UCSD-AML1 (cell line): ENCODE results near the gene MEF2D.

Experiments used
- DNase-seq: peaks from one replicate; lab custom pipeline; 2025; ENCODE audit not compliant: unreplicated experiment; lab: John Stamatoyannopoulos, UW

Gene MEF2D

DNA sequence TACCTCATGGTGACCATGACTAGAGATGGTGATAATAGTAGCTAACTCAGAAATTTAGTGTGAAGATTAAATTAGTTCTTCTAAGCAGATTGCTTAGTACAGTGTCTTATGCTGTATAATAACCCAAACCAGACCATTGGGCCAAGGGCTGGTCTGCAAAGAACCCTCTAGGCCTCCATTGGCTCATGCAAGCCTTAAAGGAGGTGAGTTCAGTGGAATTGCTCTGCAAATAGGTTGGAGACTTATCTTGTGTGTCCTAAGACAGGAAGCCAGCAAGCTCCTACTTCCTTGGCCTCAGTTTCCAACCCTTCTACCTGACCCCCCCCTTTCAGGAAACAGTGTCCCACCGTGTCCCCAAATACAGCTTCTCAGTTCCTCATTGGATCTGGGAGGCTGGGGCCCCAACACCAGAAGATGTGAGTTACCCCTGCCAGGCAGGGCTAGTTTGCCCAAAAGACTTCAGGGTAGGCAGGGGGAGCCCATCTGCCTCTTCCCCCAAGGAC, 1.9 kb upstream of the MEF2D start:
- DNase-seq = no peak

DNA sequence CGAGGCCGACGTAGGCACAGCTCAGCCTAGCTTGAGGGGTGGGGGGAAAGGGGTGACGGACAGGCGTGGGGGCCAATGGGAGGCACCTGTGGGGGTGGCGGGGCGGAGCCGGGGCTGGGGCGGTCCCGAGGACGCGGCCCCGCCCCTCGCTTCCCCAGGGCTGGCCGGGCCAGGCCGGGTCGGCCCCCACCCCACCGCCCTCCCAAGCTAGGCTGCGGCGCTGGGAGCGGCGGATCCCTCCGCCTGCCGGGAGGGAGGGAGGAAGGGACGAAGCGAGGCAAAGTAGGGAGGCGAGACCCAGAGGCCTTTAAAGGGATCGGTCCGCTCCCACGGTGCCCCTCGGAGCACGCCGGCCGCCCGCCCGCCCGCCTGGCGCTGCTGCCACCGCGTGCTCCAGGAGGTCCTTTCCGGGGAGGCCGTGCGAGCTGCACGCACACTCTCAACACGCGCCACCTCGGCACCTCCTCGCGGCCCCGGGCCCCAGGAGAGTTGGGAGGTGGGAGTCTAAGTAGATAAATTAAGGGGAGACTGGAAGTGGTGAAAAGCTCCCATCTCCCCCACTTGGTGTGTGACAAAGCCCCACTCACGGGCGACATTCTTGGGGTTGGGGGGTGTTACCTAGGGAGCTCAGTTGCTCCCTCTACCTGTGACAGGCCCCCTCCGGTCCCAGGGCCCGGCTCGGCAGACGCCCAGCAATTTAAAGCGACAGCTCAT, 375 bp upstream of the MEF2D start:
- DNase-seq = peak; percentile 96

DNA sequence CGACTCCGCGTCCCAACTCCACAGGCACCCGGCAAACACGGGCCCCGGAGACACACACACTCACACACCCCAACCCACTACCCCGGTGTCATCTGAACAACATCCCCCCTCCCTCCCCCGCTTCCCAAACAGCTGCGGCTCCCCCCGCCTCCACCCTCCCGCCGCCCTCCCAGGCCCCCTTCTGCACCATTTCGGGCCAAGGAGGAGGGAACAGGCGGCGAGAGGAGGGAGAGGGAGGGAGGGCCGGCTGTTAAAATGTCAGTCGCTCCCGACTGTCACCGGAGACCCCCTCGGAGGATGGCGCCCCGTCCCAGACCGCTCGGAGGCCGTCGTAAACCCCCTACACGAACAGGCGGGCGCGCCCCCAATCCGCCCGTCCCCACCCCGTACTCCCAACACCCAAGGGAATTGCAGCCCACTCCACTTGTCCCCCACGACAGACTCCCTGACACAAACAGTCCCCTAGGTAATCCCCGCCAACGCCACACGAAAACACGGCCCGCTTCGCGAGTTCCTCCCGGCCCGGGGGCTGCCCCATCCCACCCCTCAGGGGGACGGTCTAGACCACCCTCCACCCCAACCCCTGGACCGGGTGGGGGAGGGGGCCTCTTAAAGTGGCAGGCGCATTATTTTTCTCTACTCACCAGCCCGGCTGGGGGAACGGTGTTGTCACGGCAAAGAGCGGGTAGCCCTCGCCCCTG, 583 bp downstream of the MEF2D start:
- DNase-seq = no peak

- no peak for DNase-seq
Measured at GRCh38 chr1:156499194-156499841, 1.3 kb downstream of the MEF2D start.

DNA sequence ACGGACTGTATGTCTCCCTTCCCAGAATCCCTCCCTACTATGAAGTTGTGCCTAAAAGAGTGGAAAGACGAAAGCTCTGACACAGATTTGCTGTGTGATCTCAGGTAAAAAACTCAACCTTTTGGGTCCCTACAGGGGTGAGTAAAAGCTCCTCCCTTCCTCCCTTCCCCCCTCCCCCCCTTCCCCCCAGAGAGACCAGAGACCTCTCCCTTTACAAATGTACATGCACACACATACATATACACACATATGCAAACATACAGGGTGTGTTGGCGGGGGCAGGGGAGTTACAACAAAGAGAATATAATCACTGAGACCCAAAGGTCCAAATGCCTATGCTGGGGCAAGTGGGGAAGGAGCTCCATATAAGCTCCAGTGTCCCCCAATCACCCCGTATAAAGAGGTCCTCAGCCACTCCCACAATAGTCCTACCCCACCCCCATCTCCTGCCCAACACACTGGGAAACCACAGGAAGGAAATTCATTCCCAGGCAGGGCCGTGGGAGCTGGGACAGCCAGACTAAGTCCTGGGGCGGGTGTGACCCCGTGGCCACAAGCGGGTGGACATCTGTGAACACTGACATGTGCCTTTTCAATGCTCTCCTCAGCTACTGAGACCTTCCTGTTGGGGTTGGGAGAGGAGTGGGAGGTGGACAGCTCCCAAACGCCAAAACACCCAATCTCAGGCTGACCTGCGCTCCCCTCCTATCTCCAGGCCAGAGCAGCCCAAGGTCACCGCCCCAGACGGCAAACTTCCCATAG, 2.0 kb downstream of the MEF2D start:
- peak; percentile 39 for DNase-seq

GRCh38 chr1:156497743-156498431, 2.7 kb downstream of the MEF2D start:
- DNase-seq = no peak

GRCh38 chr1:156497078-156497742, 3.4 kb downstream of the MEF2D start:
- DNase-seq = no peak

- no peak for DNase-seq
Measured at GRCh38 chr1:156496211-156496761, 4.3 kb downstream of the MEF2D start.

DNA sequence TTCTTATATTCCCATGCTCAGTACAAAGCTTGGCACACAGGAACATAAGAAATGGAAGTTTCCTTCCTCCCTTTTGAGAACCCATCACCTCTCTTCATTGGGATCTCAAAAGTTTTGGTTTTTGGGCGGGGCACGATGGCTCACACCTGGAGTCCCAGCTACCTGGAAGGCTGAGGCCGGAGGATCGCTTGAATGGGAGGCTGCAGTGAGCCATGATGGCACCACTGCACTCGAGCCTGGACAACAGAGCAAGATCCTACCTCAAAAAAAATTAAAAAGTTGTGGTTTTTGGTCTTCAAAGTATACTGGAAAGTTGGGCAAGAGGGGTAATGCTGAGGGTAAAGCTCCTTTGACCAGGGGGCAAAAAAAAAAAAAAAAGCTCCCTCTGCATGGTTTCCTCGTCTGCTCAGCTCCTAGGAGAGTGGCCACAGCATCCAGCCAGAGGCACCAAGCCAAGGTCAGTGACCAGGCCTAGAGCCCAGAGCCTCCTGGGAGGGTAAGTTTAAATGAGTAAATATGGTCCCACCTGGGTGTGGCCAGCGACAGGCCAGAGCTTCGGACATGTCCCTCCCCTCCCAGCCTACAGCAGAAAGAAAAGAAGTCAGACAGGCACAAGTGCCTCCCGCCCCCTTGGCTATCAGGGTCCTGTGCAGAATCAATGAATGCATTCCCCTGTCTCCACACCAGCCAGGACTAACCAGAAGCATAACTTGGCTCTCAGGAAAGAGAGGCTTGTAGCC, 5.0 kb downstream of the MEF2D start:
- no peak for DNase-seq

DNA sequence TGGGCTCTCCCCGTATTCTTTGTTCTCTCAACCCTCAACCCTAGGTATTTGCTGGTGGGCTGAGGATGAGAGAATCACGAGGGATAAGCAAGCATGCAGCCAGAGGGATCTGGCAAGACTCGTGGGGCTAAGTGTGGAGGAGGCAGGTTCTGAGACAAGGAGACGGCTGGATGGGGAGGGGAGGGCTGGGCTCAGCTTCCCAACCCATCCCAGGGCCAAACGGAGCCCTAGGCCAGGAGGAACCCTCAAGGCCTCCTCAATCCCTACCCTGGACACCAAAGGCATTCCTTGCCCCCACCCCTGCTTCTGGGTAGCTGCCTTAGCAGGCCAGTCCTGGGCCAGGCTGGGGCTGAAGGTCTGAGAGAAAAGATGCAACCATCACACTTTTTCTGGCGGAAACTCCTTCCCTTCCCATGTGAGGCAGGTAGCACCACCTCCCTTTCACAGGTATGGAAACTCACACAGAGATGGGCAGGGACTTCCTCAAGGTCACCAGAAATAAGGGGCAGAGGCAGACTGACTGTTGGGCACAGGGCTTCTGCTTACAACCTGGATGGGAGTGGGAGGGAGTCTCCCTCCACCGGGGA, 6.2 kb downstream of the MEF2D start:
- no peak for DNase-seq

GRCh38 chr1:156493742-156494141, 6.8 kb downstream of the MEF2D start:
- no peak for DNase-seq

GRCh38 chr1:156493154-156493631, 7.4 kb downstream of the MEF2D start:
- DNase-seq = no peak

- no peak for DNase-seq
Measured at GRCh38 chr1:156492591-156493080, 7.9 kb downstream of the MEF2D start.

DNA sequence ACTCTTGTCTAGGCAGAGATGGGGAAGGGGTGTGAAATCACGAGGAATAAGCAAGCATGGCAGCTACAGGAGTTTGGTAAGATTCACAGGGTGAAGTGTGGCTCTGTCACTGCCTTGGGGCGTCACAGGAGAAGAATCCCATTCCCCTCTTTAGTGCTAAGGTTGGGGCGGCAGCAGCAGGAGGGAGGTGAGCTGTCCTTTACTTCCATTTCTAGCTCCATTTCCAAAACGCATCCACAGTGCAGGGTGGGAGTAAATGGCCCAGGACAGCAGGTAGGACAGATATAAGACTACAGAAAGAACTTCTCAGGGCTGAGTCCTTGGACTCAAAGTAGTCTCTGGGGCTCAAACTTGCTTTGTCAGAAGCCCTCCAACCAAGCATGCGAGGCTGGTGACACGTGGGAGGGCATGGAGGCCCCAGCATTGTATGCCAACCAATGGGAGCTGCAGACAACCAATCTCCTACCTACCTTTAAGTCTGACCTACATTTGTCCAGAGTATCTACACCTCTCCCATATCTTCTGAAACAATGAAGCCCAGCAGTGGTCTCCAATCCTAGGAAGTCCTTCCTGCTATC, 8.5 kb downstream of the MEF2D start:
- no peak for DNase-seq

DNA sequence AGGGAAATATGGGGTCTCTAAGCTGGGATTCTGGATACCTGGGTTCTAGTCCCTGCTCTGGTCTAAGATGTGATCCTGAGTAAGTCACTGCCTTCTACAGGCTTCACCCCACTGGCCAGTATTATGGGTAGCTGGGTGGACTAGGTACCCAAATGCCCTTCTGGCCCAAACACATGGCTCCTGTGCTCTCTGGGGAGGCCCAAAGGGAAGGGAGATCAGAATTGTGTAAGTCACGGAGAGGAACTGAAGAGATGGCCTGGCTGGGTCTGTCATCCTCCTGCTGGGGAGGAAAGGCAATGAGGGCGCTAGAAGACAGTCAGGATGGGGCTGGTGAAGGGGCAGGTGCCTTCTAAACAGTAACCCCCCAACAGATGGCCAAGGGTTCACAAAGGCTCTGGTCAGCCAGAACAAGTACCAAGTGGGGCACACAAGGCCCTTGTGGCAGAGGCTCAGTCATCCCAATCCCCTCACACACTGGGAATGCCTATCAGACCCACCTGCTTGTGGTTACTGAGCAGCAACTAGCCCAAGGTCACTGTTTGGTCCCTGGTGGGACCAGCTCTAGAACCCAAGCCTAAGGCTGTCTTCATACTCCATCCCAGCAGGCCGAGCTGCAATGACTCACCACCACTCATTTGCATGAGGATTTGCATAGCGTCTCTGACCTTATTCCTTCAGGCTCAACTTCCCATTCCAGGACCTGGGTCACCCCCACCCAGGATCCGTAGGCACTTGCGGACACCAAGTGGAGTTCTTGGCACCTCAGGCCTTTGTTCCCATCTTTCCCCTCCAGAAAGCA, 9.2 kb downstream of the MEF2D start:
- DNase-seq = no peak

- DNase-seq = no peak
Measured at GRCh38 chr1:156490401-156491032, 10.1 kb downstream of the MEF2D start.

GRCh38 chr1:156489935-156490293, 10.7 kb downstream of the MEF2D start:
- DNase-seq = no peak
